SK-N-SH treated with all-trans-retinoic acid at 6 μM for 48 hours (cell line): ENCODE data around the gene PBRM1.
A peak's percentile ranks its signal among the peaks of the same experiment; 100 is the strongest.

Source experiments
- ATAC-seq: fragments of 200-7000 bp; cut with Tn5 transposase; 3 replicates; pipeline ENCODE4 v1.9.1; 2020; ENCODE audit warnings: mild to moderate bottlenecking, moderate library complexity
- ARNTL ChIP-seq: fragments of 450-650 bp; formaldehyde crosslinking; IDR thresholded peaks from 2 replicates; pipeline ENCODE4 v1.5.0; 2020; ENCODE audit warnings: low read depth, mild to moderate bottlenecking, moderate library complexity, borderline replicate concordance
- CREB5 ChIP-seq: fragments of 250-450 bp; sonication (Bioruptor Pico); IDR thresholded peaks from 2 replicates; pipeline ENCODE4 v1.5.1; 2020; ENCODE audit warnings: low read depth, mild to moderate bottlenecking, moderate library complexity
- CSRNP3 ChIP-seq: fragments of 250-450 bp; sonication (Bioruptor Pico); IDR thresholded peaks from 2 replicates; pipeline ENCODE4 v1.5.1; 2021; ENCODE audit warnings: mild to moderate bottlenecking, moderate library complexity
- ESRRG ChIP-seq: fragments of 250-450 bp; sonication (Bioruptor Pico); IDR thresholded peaks from 2 replicates; pipeline ENCODE4 v1.6.1; 2021; ENCODE audit warnings: mild to moderate bottlenecking
- GLIS3 ChIP-seq: fragments of 250-450 bp; sonication (Bioruptor Pico); IDR thresholded peaks from 2 replicates; pipeline ENCODE4 v1.5.0; 2020; ENCODE audit warnings: mild to moderate bottlenecking, moderate library complexity
- OSR1 ChIP-seq: fragments of 250-450 bp; sonication (Bioruptor Pico); IDR thresholded peaks from 2 replicates; pipeline ENCODE4 v1.8.0; 2022; ENCODE audit warnings: moderate library complexity, mild to moderate bottlenecking, inconsistent platforms
- POU6F1 ChIP-seq: fragments of 250-450 bp; sonication (Bioruptor Pico); IDR thresholded peaks from 2 replicates; pipeline ENCODE4 v1.8.0; 2021; ENCODE audit warnings: low read depth, mild to moderate bottlenecking, moderate library complexity, borderline replicate concordance
- PPARA ChIP-seq: fragments of 250-450 bp; sonication (Bioruptor Pico); IDR thresholded peaks from 2 replicates; pipeline ENCODE4 v1.5.0; 2020; ENCODE audit warnings: mild to moderate bottlenecking, borderline replicate concordance
- RARB ChIP-seq: fragments of 250-450 bp; sonication (Bioruptor Pico); IDR thresholded peaks from 2 replicates; pipeline ENCODE4 v1.8.0; 2021; ENCODE audit warnings: mild to moderate bottlenecking, moderate library complexity
- SNAI2 ChIP-seq: fragments of 250-450 bp; sonication (Bioruptor Pico); IDR thresholded peaks from 2 replicates; pipeline ENCODE4 v1.5.0; 2020; ENCODE audit warnings: mild to moderate bottlenecking, moderate library complexity
- TCF4 ChIP-seq: fragments of 250-450 bp; sonication (Bioruptor Pico); IDR thresholded peaks from 2 replicates; pipeline ENCODE4 v1.8.0; 2021; ENCODE audit warnings: mild to moderate bottlenecking, moderate library complexity, borderline replicate concordance
- TOX ChIP-seq: fragments of 250-450 bp; sonication (Bioruptor Pico); IDR thresholded peaks from 2 replicates; pipeline ENCODE4 v1.8.0; 2021; ENCODE audit warnings: mild to moderate bottlenecking, moderate library complexity, borderline replicate concordance
- TSHZ2 ChIP-seq: fragments of 250-450 bp; sonication (Bioruptor Pico); IDR thresholded peaks from 2 replicates; pipeline ENCODE4 v1.5.0; 2020; ENCODE audit warnings: mild to moderate bottlenecking, moderate library complexity
- ZC3H10 ChIP-seq: fragments of 250-450 bp; sonication (Bioruptor Pico); IDR thresholded peaks from 2 replicates; pipeline ENCODE4 v1.5.1; 2021; ENCODE audit warnings: mild to moderate bottlenecking, moderate library complexity
- ZFP3 ChIP-seq: fragments of 250-450 bp; sonication (Bioruptor Pico); IDR thresholded peaks from 2 replicates; pipeline ENCODE4 v1.5.0; 2020; ENCODE audit warnings: mild to moderate bottlenecking, moderate library complexity
- ZFP30 ChIP-seq: fragments of 450-650 bp; formaldehyde crosslinking; IDR thresholded peaks from 2 replicates; pipeline ENCODE4 v1.5.0; 2022; ENCODE audit warnings: mild to moderate bottlenecking, moderate library complexity
- ZNF565 ChIP-seq: fragments of 450-650 bp; formaldehyde crosslinking; conservative IDR thresholded peaks from 2 replicates; pipeline ENCODE4 v1.5.0; 2020; ENCODE audit warnings: low read depth, mild to moderate bottlenecking, moderate library complexity
- ZNF8 ChIP-seq: fragments of 450-650 bp; formaldehyde crosslinking; IDR thresholded peaks from 2 replicates; pipeline ENCODE4 v1.5.0; 2020; ENCODE audit warnings: mild to moderate bottlenecking, moderate library complexity

PBRM1 gene

GRCh38 chr3:52690560-52690959 lies 4.8 kb upstream of the PBRM1 start:
- TF ChIP-seq TOX (CRISPR knock-in tag) (no peak), ZFP3 (CRISPR knock-in tag) (no peak), TSHZ2 (no peak), ESRRG (CRISPR knock-in tag) (no peak), TCF4 (CRISPR knock-in tag) (no peak), ZNF565 (CRISPR knock-in tag) (no peak)
- TF ChIP-seq, all 23 proteins: peak for 0
- ATAC-seq: no peak

- TF ChIP-seq OSR1 (no peak), ZC3H10 (CRISPR knock-in tag) (no peak), ZNF8 (no peak), PPARA (no peak), CSRNP3 (no peak), ZFP3 (CRISPR knock-in tag) (no peak), SNAI2 (CRISPR knock-in tag) (no peak), ESRRG (CRISPR knock-in tag) (no peak), ARNTL (CRISPR knock-in tag) (no peak)
- no peak for ATAC-seq
Observed at GRCh38 chr3:52689151-52689550, 3.4 kb upstream of the PBRM1 start.

GRCh38 chr3:52688266-52688665 lies 2.6 kb upstream of the PBRM1 start:
- no peak for TF ChIP-seq RARB (CRISPR knock-in tag)
- no peak for ATAC-seq

GRCh38 chr3:52685285-52685708 lies 416 bp downstream of the PBRM1 start:
- ATAC-seq: peak; percentile 72

GRCh38 chr3:52684184-52684583 lies 1.5 kb downstream of the PBRM1 start:
- no peak for ATAC-seq
- TF ChIP-seq ESRRG (CRISPR knock-in tag) (no peak), CSRNP3 (no peak), TOX (CRISPR knock-in tag) (no peak), GLIS3 (CRISPR knock-in tag) (no peak), ZFP3 (CRISPR knock-in tag) (no peak), ZNF565 (CRISPR knock-in tag) (no peak), RARB (CRISPR knock-in tag) (no peak), ZC3H10 (CRISPR knock-in tag) (no peak), ZFP30 (CRISPR knock-in tag) (no peak), CREB5 (CRISPR knock-in tag) (no peak), TCF4 (CRISPR knock-in tag) (no peak), POU6F1 (CRISPR knock-in tag) (no peak)

More at GRCh38 chr3:52685285-52685708, 416 bp downstream of the PBRM1 start:
- TF ChIP-seq POU6F1 (CRISPR knock-in tag): no peak
- TF ChIP-seq OSR1: no peak
- TF ChIP-seq ZC3H10 (CRISPR knock-in tag): no peak
- no peak for TF ChIP-seq TOX (CRISPR knock-in tag)
